HG03095 (cell line): Measurements from ENCODE around the gene TIMP2.

Experiments used
- ATAC-seq: cut with Tn5 transposase; IDR thresholded peaks from one replicate; pipeline ENCODE4 v1.9.1; 2021; ENCODE audit warnings: moderate library complexity; ENCODE audit not compliant: unreplicated experiment

TIMP2 gene

DNA sequence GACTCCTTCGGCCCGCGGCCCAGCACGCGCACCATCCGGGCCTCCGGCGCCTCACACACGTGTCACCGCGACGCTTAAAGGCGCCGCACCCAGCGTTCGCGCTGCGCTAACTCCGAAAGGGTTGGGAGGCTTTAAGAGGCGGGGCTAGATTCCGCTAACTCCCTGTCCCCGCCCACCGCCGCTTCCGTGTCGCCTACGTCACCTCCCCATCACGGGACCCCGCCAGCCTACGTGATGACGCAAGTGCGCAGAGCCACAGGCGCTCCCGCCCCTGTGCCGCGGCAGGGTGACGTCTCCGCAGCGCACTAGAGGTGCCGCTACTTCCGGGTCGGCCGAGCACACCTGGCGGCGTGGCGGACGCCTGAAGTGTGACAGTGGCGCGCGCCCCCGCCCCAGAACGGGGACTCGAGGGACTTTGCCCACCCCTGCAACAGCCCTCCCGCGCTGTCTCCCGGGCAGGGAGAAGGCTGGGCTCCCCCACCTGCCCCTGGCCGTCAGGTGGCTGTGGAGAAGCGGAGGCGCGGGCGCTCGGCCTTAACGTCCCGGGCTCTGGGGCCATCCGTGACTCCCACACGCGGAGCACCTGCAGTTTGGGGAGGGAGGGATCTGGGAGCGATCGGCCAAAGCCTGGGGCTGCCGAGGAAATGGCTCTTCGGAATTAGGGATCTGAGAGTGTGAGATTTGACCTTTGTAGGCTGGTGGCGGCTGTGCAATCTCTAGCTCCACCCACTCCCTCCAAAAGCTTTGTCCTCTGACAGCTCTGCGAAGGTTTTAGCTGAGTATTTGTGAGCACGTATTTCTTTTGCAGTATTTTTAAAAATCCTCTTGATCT, 84.2 kb downstream of the TIMP2 start, which contains the start of gene USP36:
USP36 (minus strand) TSS at position 35 of the 832 bp plus-strand sequence. CDS start 4,451 bp downstream, outside the sequence.
- peak; percentile 86 for ATAC-seq

DNA sequence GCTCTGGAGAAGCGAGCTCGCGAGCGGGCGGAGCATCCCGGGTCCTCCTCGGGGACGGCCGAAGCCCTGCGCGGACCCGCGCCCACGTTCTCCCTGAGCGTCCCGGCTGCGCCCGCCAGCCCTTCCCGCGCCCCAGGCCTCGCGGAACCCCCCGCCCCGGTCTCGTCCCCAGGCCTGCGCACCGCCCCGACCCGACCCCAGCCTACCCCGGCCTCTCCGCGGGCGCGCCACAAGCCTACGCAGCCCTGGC, 84.7 kb downstream of the TIMP2 start:
- no peak for ATAC-seq

DNA sequence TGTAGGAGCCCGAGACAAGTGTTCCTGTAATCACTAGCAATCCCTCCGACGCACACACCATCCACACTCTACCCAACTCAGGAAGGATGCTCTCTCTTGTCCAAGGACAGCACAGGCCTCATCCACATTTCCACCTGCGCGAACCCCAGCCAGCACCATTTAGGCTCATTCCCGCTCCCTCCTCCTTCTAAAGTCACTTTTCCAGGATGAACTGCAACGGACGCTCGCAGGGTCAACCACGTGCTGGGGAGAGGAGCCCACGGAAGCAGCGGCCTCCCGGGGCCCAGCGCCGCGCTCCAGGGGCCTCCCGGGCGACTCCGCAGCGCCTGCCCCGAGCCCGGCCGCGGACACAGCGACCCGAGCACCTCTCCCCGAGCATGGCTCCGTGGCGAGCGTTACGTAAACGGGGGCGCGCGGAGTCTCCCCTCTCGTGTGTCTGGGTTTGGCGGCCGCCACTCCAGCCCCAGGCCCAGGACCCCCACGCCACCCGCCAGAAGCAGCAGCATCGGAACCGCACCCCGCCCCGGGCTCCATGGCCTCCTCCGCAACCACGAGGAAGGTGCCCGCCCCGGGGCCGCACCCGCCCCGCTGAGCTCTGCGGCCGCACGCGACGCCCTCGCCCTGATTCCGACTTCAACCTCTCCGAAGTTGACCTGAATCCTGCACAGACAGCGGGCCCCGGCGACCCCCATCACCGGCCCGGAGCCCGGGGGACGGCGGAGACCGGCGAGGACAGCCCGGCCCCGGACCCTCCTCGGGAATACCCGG, 85.2 kb downstream of the TIMP2 start:
- ATAC-seq = peak; percentile 4

DNA sequence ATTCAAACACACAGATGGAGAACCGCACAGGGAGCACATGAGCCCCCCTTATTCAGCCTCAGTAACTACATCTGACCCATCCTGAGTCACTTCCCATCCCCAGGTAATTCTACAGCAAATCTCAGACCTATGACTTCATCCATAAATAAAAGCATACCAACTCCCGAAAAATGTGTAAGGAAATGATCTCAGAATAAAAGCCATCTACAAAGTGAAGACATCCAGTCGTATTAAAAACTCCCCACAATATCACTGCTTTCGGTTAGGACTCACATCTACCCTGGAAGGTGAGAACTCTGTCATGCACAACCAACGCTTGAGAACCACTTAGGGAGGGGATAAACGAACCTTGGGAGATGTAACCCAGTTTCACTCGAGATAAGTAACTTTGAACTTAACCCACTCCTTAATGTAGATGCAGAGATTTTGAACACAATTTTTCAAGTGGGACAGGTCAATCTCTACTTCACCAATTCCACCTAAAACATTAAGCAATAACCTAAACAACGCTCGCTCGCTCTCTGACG, 85.9 kb downstream of the TIMP2 start:
- ATAC-seq = no peak

DNA sequence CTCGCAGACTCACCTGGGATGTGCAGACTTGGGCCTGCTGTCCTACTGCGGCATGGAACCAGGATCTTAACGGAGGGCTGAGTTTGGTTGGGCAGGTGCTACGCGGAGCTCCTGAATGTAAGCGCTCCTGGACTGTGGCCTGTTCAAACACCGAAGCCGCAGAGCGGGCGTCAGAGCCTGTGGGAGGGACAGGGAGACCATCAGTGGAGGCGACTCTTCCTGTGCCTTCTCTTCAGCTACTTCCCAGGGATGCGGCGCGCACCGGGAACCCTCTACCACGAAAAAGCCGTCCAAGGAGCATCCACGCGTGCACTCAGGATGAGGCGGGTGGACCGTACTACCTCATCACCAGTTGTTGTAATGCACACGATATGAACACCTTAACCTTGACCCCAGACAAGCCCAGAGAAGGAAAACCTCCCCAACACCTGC, 86.6 kb downstream of the TIMP2 start:
- no peak for ATAC-seq

DNA sequence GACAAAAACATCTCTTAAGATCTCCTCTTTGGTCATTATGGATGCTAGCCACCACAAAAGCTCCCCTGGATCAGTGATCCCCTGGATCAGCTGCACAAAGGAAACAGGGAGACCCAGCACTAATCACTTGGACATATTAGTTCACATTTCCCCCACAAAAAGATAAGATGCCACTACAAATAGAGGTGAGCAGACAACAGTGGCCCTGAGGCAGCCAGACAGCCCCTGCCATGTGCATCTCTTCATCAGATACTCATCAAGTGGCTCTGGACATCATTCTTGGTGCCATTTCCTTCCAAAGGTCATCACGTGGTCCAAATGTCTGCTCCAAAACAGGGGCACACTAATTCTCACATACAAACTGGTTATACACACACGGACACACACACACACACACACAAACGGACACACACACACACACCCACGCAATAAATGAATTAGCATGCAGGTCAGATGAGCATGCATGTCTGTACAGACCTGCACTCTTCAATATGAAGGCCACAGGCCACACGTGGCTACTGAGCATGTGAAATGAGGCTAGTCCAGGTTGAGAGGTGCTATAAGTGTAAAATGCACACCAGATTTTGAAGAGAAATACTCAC, 88.7 kb downstream of the TIMP2 start:
- ATAC-seq = no peak

DNA sequence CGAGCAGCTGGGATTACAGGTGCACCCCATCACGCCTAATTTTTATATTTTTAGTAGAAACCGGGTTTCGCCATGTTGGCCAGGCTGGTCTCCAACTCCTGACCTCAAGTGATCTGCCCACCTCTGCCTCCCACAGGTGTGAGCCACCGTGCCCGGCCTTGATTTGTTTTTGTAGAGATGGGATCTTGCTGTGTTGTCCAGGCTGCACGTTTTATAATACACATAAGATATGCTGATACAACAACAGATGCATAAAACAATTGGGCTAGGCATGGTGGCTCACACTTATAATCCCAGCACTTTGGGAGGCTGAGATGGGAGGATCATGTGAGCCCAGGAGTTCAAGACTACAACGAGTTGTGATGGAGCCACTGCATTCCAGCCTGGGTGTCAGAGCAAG, 90.6 kb downstream of the TIMP2 start:
- no peak for ATAC-seq

DNA sequence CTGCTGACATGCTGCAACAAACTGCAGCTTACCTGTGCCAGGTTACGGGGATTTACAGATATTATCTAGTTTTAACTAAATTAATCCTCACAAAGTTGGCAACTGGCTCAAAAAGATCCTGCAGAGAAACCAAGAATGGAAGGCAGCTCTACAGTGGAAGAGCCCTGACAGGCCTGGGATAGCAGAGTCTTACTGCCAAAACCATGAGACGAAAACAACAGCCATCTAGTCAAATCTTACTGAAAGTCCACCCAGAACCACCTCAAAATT, 92.7 kb downstream of the TIMP2 start:
- ATAC-seq = no peak

DNA sequence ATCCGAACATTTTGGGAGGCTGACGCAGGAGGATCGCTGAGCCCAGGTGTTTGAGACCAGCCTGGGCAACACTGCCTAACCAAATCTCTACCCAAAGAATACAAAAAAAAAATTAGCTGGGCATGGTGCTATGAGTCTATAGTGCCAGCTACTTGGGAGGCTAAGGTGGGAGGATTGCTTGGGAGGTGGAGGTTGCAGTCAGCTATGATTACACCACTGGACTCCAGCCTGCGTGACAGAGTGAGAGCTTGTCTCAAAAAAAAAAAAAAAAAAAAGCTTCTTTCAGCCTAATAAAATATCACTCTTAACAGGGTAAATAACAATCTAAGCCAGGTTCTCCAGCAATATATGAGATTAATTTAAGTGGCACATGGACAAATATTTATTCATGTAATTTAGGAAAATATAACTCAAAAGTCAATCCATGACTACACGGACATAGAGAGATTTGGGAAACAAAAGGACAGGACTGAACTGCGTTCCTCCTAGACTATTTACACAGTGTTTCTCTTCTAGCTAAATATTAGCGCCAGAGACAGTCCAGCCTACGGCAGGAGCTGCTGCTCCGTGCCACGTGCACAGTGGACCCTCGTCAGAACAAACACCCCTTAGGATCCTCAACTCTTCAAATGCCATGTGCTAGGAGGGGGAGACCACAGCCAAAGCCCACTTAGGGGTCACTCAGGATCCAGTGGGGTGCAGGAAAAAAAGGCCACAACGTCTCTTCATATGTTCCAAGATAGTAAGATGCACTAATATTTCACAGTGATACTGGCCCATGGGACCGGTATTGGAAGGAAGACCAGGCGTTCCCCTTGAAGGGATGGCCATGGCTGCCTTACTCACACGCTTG, 93.3 kb downstream of the TIMP2 start:
- no peak for ATAC-seq

DNA sequence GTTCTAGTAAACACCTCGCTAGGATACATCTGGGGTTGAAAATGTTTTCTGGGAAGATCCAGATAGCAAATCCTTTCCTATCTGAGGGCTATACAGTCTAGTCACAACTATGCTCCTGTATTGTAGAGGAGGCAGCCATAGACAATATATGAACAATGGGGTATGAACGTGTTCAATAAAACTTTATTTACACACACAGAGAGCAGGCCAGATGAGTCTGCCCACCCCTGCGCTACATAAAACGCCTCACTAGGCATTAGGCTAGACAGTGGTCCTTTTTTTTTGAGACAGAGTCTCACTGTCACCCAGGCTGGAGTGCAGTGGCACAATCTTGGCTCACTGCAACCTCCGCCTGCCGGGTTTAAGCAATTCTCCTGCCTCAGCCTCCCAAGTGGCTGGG, 95.7 kb downstream of the TIMP2 start:
- no peak for ATAC-seq

DNA sequence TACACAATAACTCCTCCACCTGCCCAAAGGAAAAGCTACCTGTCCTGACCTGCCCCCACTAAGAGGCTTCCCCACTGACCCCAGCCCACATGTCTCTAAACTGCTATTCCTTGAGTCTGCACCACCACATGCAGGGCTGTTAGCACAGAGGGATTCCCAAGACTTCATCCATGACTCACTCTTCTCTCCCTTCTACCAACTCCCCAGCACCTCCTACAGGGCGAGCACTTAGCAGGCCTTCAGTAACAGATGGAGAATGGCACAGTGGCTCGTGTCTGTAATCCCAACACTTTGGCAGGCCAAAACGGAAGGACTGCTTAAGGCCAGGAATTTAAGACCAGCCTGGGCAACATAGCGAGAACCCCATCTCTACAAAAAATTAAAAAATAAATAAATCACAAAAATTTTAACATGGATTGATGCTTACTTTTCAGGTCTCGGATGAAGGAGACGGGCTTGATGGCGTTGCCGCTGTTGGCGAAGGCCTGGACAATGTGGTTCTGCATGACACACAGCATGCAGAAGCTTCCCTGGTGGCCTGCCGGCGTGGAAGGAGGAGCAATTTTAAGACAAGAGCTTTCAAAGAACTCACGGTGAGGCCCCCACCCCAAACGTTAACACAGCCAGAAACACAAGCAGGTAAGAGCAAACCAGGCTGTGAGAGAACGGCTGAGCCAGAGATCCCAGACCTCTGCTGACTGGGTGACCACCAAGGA, 96.6 kb downstream of the TIMP2 start:
- no peak for ATAC-seq

DNA sequence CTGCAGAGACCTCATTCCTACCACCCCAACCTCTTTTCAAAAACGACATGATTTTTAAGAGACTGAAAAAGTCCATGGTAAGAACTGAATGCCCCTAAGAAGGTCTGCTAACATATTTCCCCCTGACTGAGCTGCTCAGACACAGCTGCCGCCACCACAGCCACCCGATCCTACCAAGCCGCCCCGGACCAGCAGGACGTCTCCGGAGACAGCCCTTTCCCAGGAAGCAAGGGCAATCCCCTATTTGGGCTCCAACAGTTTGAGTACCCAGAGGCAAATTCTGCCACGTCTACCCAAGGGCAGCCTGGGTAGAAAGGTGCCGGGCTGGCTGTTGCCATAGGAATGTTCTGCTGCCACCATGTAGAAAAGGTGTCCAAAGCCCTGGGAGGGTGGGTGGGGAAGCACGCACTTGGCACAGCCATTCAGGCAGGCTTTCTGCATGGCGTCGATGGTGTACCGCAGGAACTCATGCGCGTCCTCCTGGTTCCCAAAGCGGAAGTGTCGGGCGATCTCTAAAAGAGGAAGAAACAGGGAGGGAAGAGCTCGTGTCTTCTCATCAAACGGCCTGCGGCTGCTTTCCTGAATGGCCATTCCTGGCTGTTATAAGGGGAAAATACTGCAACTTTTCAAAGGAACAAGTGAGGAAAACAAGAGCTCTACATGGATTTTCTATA, 98.2 kb downstream of the TIMP2 start:
- ATAC-seq = no peak

DNA sequence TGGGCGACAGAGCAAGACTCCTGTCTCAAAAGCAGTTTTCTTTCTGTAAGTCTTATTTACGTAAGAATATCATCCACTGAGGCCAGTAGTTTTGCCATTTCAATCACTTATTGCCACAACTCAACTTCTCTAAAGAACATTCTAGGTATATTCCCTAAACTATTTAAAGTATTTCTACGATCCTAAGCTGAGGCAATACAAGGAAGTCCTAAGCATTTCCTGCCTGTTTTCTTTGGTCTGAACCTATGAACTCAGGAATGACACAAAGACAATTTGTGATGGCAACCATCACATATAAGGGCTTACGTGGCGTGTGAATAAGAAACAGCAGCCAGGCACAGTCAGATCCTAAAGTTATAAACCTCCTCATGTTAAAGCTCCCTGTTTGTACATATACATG, 98.8 kb downstream of the TIMP2 start:
- ATAC-seq = no peak

DNA sequence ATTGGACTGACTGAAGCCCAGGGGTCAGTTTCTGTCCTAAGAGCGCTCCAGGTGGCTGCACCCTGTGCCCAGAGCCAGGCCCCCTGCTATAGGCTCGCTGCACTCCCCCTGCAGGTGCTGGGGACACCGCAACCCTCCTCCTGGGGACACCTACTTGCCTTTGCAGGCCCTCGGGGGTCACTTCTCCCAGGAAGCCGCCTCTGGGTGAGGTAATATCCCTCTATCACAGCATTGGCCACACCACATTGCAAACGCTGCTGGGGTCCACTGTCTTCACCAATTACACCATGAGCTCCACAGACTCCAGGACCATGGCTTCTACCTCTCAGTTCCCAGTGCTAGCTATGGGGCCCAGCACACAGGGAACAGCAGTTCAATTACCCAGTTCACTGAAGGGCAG, 99.5 kb downstream of the TIMP2 start:
- ATAC-seq = no peak

DNA sequence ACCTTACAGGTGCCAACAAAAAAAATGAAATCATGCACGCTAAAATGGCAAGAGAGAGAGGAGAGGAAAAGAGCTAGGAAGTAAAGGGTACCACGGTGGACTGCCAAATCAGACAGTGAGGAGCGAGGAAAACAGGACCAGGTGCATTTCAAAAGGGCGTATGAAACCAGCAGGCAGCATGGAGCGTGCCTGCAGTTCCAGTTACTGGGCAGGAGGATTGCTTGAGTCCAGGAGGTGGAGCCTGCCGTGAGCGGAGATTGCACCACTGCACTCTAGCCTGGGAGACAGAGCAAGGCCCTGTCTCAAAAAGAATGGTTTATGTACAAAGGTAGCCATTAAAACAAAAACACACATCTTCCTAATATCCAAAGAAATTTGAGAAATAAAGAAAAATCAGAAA, 100.9 kb downstream of the TIMP2 start:
- ATAC-seq = no peak

DNA sequence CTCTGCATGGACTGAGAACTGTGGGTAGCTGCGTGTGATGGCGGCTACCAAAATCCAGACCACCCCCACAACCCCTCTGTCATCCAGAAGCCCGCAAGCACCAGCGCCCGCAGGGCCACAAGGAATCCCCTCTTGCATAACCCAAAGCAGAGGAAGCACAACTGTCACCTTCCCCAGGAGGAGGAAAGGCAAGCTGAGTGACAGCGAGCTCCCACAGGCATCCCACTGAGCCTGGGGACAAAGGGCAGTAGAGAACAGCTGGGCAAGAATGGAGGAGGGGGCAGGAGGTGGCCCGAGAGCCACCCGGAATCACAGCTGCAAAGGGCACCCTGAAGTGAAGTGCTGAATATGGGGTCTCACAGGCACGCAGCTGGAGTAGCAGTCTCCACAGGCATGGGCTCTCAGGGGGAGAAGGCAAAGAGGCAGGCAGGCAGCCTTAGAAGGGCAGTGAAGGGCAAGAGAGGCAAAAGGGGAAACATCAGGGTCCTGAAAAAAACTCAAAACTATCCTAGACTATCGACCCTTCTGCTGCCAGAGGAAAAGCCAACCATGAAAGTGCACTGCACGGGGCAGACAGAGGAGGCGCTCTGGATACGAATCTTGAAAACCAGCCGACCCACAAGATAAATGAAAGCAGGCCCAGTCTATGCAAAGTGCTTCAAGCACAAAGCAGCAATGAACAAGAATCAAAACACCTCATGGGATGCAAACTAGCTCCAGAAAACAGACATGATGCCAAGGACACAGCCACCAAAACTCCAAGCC, 101.7 kb downstream of the TIMP2 start:
- ATAC-seq = no peak

DNA sequence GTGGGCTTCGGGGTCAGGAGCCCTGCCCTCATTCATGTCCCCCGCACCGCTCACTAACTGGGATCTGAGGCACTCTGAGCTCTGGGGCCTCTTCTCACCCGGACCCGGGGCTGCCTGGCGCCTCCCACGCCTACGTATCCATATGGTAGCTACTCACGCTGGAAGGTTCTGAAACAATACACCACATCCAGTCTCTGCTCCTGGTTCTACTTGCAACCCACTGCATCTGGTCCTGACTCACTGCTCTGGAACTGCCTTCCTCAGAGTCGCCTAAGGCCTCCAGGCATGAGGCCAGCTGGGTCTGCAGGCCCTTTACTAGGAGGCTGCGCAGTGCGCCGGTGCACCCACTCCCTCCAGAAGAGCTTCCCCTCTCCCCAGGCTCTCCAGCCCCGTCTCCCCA, 102.6 kb downstream of the TIMP2 start:
- ATAC-seq = no peak

DNA sequence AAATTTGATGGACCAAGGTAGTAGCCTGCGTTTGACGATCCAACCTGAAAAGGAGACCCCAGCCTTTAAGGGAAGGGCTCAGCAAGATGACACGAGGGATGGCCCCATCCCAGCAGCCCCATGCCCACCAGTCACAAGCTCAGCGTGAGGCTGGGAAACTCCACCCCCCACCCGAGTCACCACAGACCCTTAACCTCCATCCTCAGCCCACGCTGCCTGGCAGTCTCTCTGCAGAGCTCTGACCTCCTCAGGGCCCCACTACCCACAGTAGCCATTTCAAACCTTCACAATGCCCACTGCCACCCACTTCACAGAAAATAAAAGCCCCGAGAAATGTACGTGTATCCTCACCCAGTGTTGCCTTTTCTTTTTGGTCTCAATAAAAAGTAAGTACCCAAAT, 103.2 kb downstream of the TIMP2 start:
- ATAC-seq = no peak

DNA sequence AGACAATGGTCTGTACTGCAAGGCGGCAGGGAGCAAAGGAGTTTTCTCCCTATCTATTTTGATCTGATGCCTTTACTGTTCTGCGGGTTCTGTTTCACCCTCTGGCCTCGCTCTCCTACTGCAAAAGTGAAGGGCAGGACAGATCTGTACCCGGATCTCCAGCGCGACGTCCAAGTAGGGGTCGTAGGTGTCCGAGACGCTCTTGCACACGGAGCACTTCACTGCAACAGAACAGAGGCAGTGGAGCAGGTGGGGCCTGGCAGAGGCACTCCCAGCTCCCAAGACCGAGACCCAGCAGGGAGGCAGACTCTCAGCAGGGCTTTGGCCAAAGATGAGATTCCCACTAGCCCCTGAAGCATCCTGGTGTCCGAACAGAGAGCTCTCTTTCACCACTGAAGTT, 104.3 kb downstream of the TIMP2 start:
- ATAC-seq = no peak
